Astrocyte (in vitro differentiated cells and primary cell): ENCODE measurements around the gene IDH1. TPM values are rescaled to one million over a fixed set of nuclear protein-coding genes. Genes with fewer than 3 reads are reported as not detected.

ENCODE experiments used
- DNase-seq: peaks from one replicate; pipeline ENCODE4 v3.0.0-alpha.2; 2010; ENCODE audit warnings: low read depth
- FAIRE-seq: peaks from 2 replicates; lab custom pipeline; 2011; peaks lifted over from hg19 to GRCh38; lab: Jason Lieb, UNC
- H2AFZ ChIP-seq: 2 replicates; pipeline ENCODE4 v1.6.0; 2012; ENCODE audit warnings: low read depth, low read length, inconsistent platforms
- H3K27ac ChIP-seq: 2 replicates; pipeline ENCODE4 v1.5.1; 2011; ENCODE audit warnings: low read depth, low read length, inconsistent platforms
- H3K27me3 ChIP-seq: 2 replicates; pipeline ENCODE4 v1.6.0; 2011; ENCODE audit warnings: low read length, inconsistent platforms; ENCODE audit not compliant: insufficient read depth
- H3K36me3 ChIP-seq: 2 replicates; pipeline ENCODE4 v1.5.1; 2011; ENCODE audit warnings: low read length, inconsistent platforms; ENCODE audit not compliant: insufficient read depth
- H3K4me1 ChIP-seq: 2 replicates; pipeline ENCODE4 v1.5.1; 2011; ENCODE audit warnings: low read length, inconsistent platforms; ENCODE audit not compliant: insufficient read depth
- H3K4me2 ChIP-seq: 2 replicates; pipeline ENCODE4 v1.6.0; 2012; ENCODE audit warnings: low read length, inconsistent platforms
- H3K4me3 ChIP-seq: 2 replicates; pipeline ENCODE4 v1.5.1; 2011; ENCODE audit warnings: low read depth, mild to moderate bottlenecking, low read length, inconsistent platforms; ENCODE audit not compliant: insufficient read depth
- H3K79me2 ChIP-seq: 2 replicates; pipeline ENCODE4 v1.6.0; 2012; ENCODE audit warnings: mild to moderate bottlenecking, low read length, inconsistent platforms; ENCODE audit not compliant: insufficient read depth
- H3K9ac ChIP-seq: 2 replicates; pipeline ENCODE4 v1.6.0; 2012; ENCODE audit warnings: mild to moderate bottlenecking, low read length, inconsistent platforms
- H3K9me3 ChIP-seq: 2 replicates; pipeline ENCODE4 v1.5.1; 2012; ENCODE audit warnings: low read depth, mild to moderate bottlenecking, low read length, inconsistent platforms; ENCODE audit not compliant: insufficient read depth
- H4K20me1 ChIP-seq: 2 replicates; pipeline ENCODE4 v1.6.0; 2012; ENCODE audit warnings: low read length, inconsistent platforms; ENCODE audit not compliant: insufficient read depth
- H3K27ac Mint-ChIP-seq: one replicate; pipeline ENCODE4 v1.8.0; 2021; ENCODE audit warnings: mild to moderate bottlenecking, mixed read lengths; ENCODE audit not compliant: unreplicated experiment
- H3K27me3 Mint-ChIP-seq: one replicate; pipeline ENCODE4 v1.8.0; 2021; ENCODE audit warnings: low read depth, mixed read lengths; ENCODE audit not compliant: unreplicated experiment
- H3K36me3 Mint-ChIP-seq: one replicate; pipeline ENCODE4 v1.8.0; 2021; ENCODE audit warnings: low read depth, mixed read lengths; ENCODE audit not compliant: unreplicated experiment
- H3K4me1 Mint-ChIP-seq: one replicate; pipeline ENCODE4 v1.8.0; 2021; ENCODE audit warnings: low read depth, mixed read lengths; ENCODE audit not compliant: unreplicated experiment
- H3K4me3 Mint-ChIP-seq: one replicate; pipeline ENCODE4 v1.8.0; 2021; ENCODE audit warnings: mild to moderate bottlenecking, moderate library complexity, mixed read lengths; ENCODE audit not compliant: unreplicated experiment
- H3K9me3 Mint-ChIP-seq: one replicate; pipeline ENCODE4 v1.8.0; 2021; ENCODE audit warnings: mild to moderate bottlenecking, mixed read lengths; ENCODE audit not compliant: unreplicated experiment
- CTCF ChIP-seq: IDR thresholded peaks from 2 replicates; pipeline ENCODE4 v1.5.1; 2011; ENCODE audit warnings: low read depth, mild to moderate bottlenecking, inconsistent platforms, low read length, moderate library complexity; ENCODE audit not compliant: insufficient read depth
- EZH2 ChIP-seq: IDR thresholded peaks from 2 replicates; pipeline ENCODE4 v1.6.1; 2012; ENCODE audit warnings: mild to moderate bottlenecking, low read length, inconsistent platforms; ENCODE audit not compliant: insufficient read depth
- total RNA-seq: library from RNA; stranded (reverse); gene quantifications from 2 replicates; pipeline ENCODE4 v1.2.1, GENCODE V29; 2021

IDH1 gene
- total RNA-seq, 1 donor from 2014 or later = 181 TPM

GRCh38 chr2:208278549-208278948, 23.7 kb upstream of the IDH1 start:
- Histone ChIP-seq H3K27ac (no peak overlapping the region), H3K79me2 (peaks cover 4% of the 10 kb centered on the region), H3K27me3 (no peaks in the 10 kb centered on the region), H3K9me3 (no peaks in the 10 kb centered on the region), H2AFZ (no peak overlapping the region), H3K36me3 (peaks cover 33% of the 10 kb centered on the region), H3K9ac (no peak overlapping the region), H3K4me3 (no peak overlapping the region), H4K20me1 (peaks cover 53% of the 10 kb centered on the region), H3K4me2 (no peak overlapping the region), H3K4me1 (peaks cover 4% of the 10 kb centered on the region)
- DNase-seq (no peak), FAIRE-seq (no peak)
- H3K4me3 Mint-ChIP-seq = no peak overlapping the region
- H3K4me1 Mint-ChIP-seq = peaks cover 19% of the 10 kb centered on the region
- H3K9me3 Mint-ChIP-seq = no peaks in the 10 kb centered on the region
- TF ChIP-seq EZH2 = no peak
- no peak for TF ChIP-seq CTCF
- no peak overlapping the region for H3K27ac Mint-ChIP-seq
- peaks cover 37% of the 10 kb centered on the region for H3K36me3 Mint-ChIP-seq
- H3K27me3 Mint-ChIP-seq = no peaks in the 10 kb centered on the region

- H3K36me3 Mint-ChIP-seq = peaks cover 22% of the 10 kb centered on the region
These were observed 19.9 kb upstream of the IDH1 start for GRCh38 chr2:208274748-208275147.

More at GRCh38 chr2:208274748-208275147, 19.9 kb upstream of the IDH1 start:
- Histone ChIP-seq H3K9me3 (no peaks in the 10 kb centered on the region), H3K4me3 (no peak overlapping the region), H3K9ac (no peak overlapping the region), H4K20me1 (peaks cover 18% of the 10 kb centered on the region), H3K27ac (no peak overlapping the region), H3K4me1 (no peaks in the 10 kb centered on the region), H3K79me2 (peaks cover 12% of the 10 kb centered on the region), H2AFZ (no peak overlapping the region), H3K27me3 (no peaks in the 10 kb centered on the region), H3K36me3 (peaks cover 36% of the 10 kb centered on the region), H3K4me2 (no peak overlapping the region)
- Mint-ChIP-seq H3K27me3 (no peaks in the 10 kb centered on the region), H3K4me3 (no peak overlapping the region), H3K27ac (no peak overlapping the region), H3K9me3 (no peaks in the 10 kb centered on the region), H3K4me1 (no peaks in the 10 kb centered on the region)
- DNase-seq (no peak), FAIRE-seq (no peak)
- TF ChIP-seq CTCF = no peak
- TF ChIP-seq EZH2 = no peak
